ENCODE results near the gene L1CAM.

The L1CAM gene

GRCh38 chrX:153816831-153817690 is 68.9 kb downstream of the L1CAM start:
- no peak overlapping the region for H3K4me3 ChIP-seq (ENCODE audit: insufficient read depth, low read length, poor library complexity, severe bottlenecking)
- H3K9me2 ChIP-seq (replicated peaks; ENCODE audit: insufficient read depth, low read length) = no peaks in the 10 kb centered on the region
- H3K4me2 ChIP-seq (ENCODE audit: low read depth, low read length, poor library complexity, severe bottlenecking) = no peak overlapping the region
- no peaks in the 10 kb centered on the region for H3F3A ChIP-seq (ENCODE audit: insufficient read depth)
- H3K9ac ChIP-seq (ENCODE audit: low read length) = no peak overlapping the region
- H3K27ac ChIP-seq (ENCODE audit: low read depth, low read length) = no peak overlapping the region
- H4K20me1 ChIP-seq (ENCODE audit: low read depth, low read length) = no peaks in the 10 kb centered on the region
- no peaks in the 10 kb centered on the region for H3K9me3 ChIP-seq (ENCODE audit: insufficient read depth, low read length)
- no peaks in the 10 kb centered on the region for H3K79me2 ChIP-seq (ENCODE audit: insufficient read depth, low read length)
- TF ChIP-seq CTCF (IDR thresholded peaks at IDR 0.05; ENCODE audit: insufficient read depth, low read length, poor library complexity, severe bottlenecking) = no peak
- TF ChIP-seq EZH2phosphoT487 (conservative IDR thresholded peaks at IDR 0.05; ENCODE audit: low read length) = no peak
- no peaks in the 10 kb centered on the region for H3K36me3 ChIP-seq (ENCODE audit: low read length)
- no peak overlapping the region for H2AFZ ChIP-seq (ENCODE audit: low read depth, low read length, severe bottlenecking)
- H3K27me3 ChIP-seq (ENCODE audit: low read length) = no peaks in the 10 kb centered on the region

GRCh38 chrX:153814591-153815315 is 71.2 kb downstream of the L1CAM start:
- H3K9me2 ChIP-seq (replicated peaks; ENCODE audit: insufficient read depth, low read length) = no peaks in the 10 kb centered on the region
- no peak for TF ChIP-seq CTCF (IDR thresholded peaks at IDR 0.05; ENCODE audit: insufficient read depth, low read length, poor library complexity, severe bottlenecking)
- TF ChIP-seq EZH2phosphoT487 (conservative IDR thresholded peaks at IDR 0.05; ENCODE audit: low read length) = no peak
- H2AFZ ChIP-seq (ENCODE audit: low read depth, low read length, severe bottlenecking) = no peak overlapping the region
- H4K20me1 ChIP-seq (ENCODE audit: low read depth, low read length) = no peaks in the 10 kb centered on the region
- no peak overlapping the region for H3K9ac ChIP-seq (ENCODE audit: low read length)
- no peaks in the 10 kb centered on the region for H3K79me2 ChIP-seq (ENCODE audit: insufficient read depth, low read length)
- no peaks in the 10 kb centered on the region for H3K36me3 ChIP-seq (ENCODE audit: low read length)
- no peaks in the 10 kb centered on the region for H3K27me3 ChIP-seq (ENCODE audit: low read length)
- no peak overlapping the region for H3K4me3 ChIP-seq (ENCODE audit: insufficient read depth, low read length, poor library complexity, severe bottlenecking)
- H3F3A ChIP-seq (ENCODE audit: insufficient read depth) = no peaks in the 10 kb centered on the region
- H3K9me3 ChIP-seq (ENCODE audit: insufficient read depth, low read length) = no peaks in the 10 kb centered on the region
- no peak overlapping the region for H3K27ac ChIP-seq (ENCODE audit: low read depth, low read length)
- H3K4me2 ChIP-seq (ENCODE audit: low read depth, low read length, poor library complexity, severe bottlenecking) = no peak overlapping the region

- H4K20me1 ChIP-seq (ENCODE audit: low read depth, low read length) = no peaks in the 10 kb centered on the region
- H3F3A ChIP-seq (ENCODE audit: insufficient read depth) = no peaks in the 10 kb centered on the region
- no peak overlapping the region for H3K4me3 ChIP-seq (ENCODE audit: insufficient read depth, low read length, poor library complexity, severe bottlenecking)
- no peaks in the 10 kb centered on the region for H3K9me2 ChIP-seq (replicated peaks; ENCODE audit: insufficient read depth, low read length)
- TF ChIP-seq CTCF (IDR thresholded peaks at IDR 0.05; ENCODE audit: insufficient read depth, low read length, poor library complexity, severe bottlenecking) = no peak
- TF ChIP-seq EZH2phosphoT487 (conservative IDR thresholded peaks at IDR 0.05; ENCODE audit: low read length) = no peak
- no peaks in the 10 kb centered on the region for H3K27me3 ChIP-seq (ENCODE audit: low read length)
- no peaks in the 10 kb centered on the region for H3K36me3 ChIP-seq (ENCODE audit: low read length)
- no peak overlapping the region for H2AFZ ChIP-seq (ENCODE audit: low read depth, low read length, severe bottlenecking)
- H3K27ac ChIP-seq (ENCODE audit: low read depth, low read length) = no peak overlapping the region
- no peaks in the 10 kb centered on the region for H3K79me2 ChIP-seq (ENCODE audit: insufficient read depth, low read length)
- no peak overlapping the region for H3K4me2 ChIP-seq (ENCODE audit: low read depth, low read length, poor library complexity, severe bottlenecking)
- H3K9me3 ChIP-seq (ENCODE audit: insufficient read depth, low read length) = no peaks in the 10 kb centered on the region
- H3K9ac ChIP-seq (ENCODE audit: low read length) = no peak overlapping the region
Observed at GRCh38 chrX:153813161-153813560, 72.8 kb downstream of the L1CAM start.
